ENCODE data around the gene ULBP2.

DNA sequence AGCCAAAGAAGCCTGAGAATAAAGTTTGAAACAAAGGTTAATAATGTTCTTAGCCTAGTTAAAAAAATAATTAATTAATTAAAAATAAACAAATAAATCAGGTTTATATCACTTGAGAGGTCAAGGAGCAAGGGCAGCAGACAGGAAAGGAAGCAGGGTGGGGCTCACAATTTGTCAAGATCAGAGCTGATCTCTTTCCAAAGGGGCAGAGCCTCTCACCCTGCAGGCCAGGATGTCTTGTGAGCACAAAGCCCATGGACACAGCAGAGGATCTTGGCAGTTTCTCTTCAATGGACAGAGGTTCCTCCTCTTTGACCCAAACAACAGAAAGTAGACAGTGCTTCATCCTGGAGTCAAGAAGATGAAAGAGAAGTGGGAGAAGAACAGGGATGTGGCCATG lies 36.8 kb downstream of the ULBP2 start:
- no peak for TF ChIP-seq POLR2AphosphoS5 (IDR thresholded peaks at IDR 0.05)
- TF ChIP-seq, protein P1, sequence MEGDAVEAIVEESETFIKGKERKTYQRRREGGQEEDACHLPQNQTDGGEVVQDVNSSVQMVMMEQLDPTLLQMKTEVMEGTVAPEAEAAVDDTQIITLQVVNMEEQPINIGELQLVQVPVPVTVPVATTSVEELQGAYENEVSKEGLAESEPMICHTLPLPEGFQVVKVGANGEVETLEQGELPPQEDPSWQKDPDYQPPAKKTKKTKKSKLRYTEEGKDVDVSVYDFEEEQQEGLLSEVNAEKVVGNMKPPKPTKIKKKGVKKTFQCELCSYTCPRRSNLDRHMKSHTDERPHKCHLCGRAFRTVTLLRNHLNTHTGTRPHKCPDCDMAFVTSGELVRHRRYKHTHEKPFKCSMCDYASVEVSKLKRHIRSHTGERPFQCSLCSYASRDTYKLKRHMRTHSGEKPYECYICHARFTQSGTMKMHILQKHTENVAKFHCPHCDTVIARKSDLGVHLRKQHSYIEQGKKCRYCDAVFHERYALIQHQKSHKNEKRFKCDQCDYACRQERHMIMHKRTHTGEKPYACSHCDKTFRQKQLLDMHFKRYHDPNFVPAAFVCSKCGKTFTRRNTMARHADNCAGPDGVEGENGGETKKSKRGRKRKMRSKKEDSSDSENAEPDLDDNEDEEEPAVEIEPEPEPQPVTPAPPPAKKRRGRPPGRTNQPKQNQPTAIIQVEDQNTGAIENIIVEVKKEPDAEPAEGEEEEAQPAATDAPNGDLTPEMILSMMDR (IDR thresholded peaks at IDR 0.05), result no peak

Data from gastroesophageal sphincter (tissue), 3 donors.